ENCODE measurements around the gene SGCD.
"Not testable (repeated sequence)": the region's sequence is repeated elsewhere in the genome, so short reads cannot be mapped to it uniquely, and the experiment has no call there.

Gene SGCD

GRCh38 chr5:156570615-156571014 lies 243.7 kb downstream of the SGCD start:
- DNase-seq (ENCODE audit: low read depth, low spot score), result no peak

- no peak for DNase-seq (ENCODE audit: low read depth, low spot score)
Observed at GRCh38 chr5:156581725-156582124, 254.8 kb downstream of the SGCD start.

- no peak for DNase-seq (ENCODE audit: low read depth, low spot score)
Observed at GRCh38 chr5:156582193-156582598, 255.2 kb downstream of the SGCD start.

- no peak for DNase-seq (ENCODE audit: low read depth, low spot score)
Observed at GRCh38 chr5:156584871-156585270, 257.9 kb downstream of the SGCD start.

- DNase-seq (ENCODE audit: low read depth, low spot score), result no peak
Observed at GRCh38 chr5:156585999-156586398, 259.0 kb downstream of the SGCD start.

GRCh38 chr5:156587012-156587411 lies 260.0 kb downstream of the SGCD start:
- DNase-seq (ENCODE audit: low read depth, low spot score), result no peak

- no peak for DNase-seq (ENCODE audit: low read depth, low spot score)
Observed at GRCh38 chr5:156588306-156588705, 261.3 kb downstream of the SGCD start.

GRCh38 chr5:156589104-156589945 lies 262.4 kb downstream of the SGCD start:
- DNase-seq (ENCODE audit: low read depth, low spot score), result no peak

GRCh38 chr5:156589946-156590216 lies 262.9 kb downstream of the SGCD start:
- DNase-seq (ENCODE audit: low read depth, low spot score), result no peak

GRCh38 chr5:156590978-156591377 lies 264.0 kb downstream of the SGCD start:
- DNase-seq (ENCODE audit: low read depth, low spot score), result no peak

- DNase-seq (ENCODE audit: low read depth, low spot score), result no peak
Observed at GRCh38 chr5:156591631-156592030, 264.7 kb downstream of the SGCD start.

GRCh38 chr5:156593546-156593945 lies 266.6 kb downstream of the SGCD start:
- no peak for DNase-seq (ENCODE audit: low read depth, low spot score)

GRCh38 chr5:156594406-156594805 lies 267.4 kb downstream of the SGCD start:
- no peak for DNase-seq (ENCODE audit: low read depth, low spot score)

GRCh38 chr5:156595132-156595787 lies 268.3 kb downstream of the SGCD start:
- DNase-seq (ENCODE audit: low read depth, low spot score), result no peak

GRCh38 chr5:156597276-156597675 lies 270.3 kb downstream of the SGCD start:
- DNase-seq (ENCODE audit: low read depth, low spot score), result no peak

GRCh38 chr5:156598964-156599363 lies 272.0 kb downstream of the SGCD start:
- no peak for DNase-seq (ENCODE audit: low read depth, low spot score)

GRCh38 chr5:156610582-156610981 lies 283.6 kb downstream of the SGCD start:
- not testable (repeated sequence) for DNase-seq (ENCODE audit: low read depth, low spot score)

GRCh38 chr5:156615901-156616300 lies 288.9 kb downstream of the SGCD start:
- DNase-seq (ENCODE audit: low read depth, low spot score), result no peak

- DNase-seq (ENCODE audit: low read depth, low spot score), result no peak
Observed at GRCh38 chr5:156617426-156617825, 290.5 kb downstream of the SGCD start.

- DNase-seq (ENCODE audit: low read depth, low spot score), result no peak
Observed at GRCh38 chr5:156618601-156619000, 291.6 kb downstream of the SGCD start.

GRCh38 chr5:156621719-156622118 lies 294.8 kb downstream of the SGCD start:
- DNase-seq (ENCODE audit: low read depth, low spot score), result no peak

GRCh38 chr5:156623381-156624040 lies 296.5 kb downstream of the SGCD start:
- no peak for DNase-seq (ENCODE audit: low read depth, low spot score)

- no peak for DNase-seq (ENCODE audit: low read depth, low spot score)
Observed at GRCh38 chr5:156624686-156625085, 297.7 kb downstream of the SGCD start.
